SU-DHL-6 (cell line): ENCODE results near the gene FERMT3.

Experiments used
- EZH2phosphoT487 ChIP-seq: fragments of 200-600 bp; sonication (generic), shearing (Covaris generic); conservative IDR thresholded peaks from 2 replicates; pipeline ENCODE4 v1.6.1; 2018; ENCODE audit warnings: mild to moderate bottlenecking, antibody characterized with exemption, low read length, moderate library complexity, mixed read lengths
- TF ChIP-seq, protein P1 (sequence below): fragments of 200-600 bp; sonication (generic); IDR thresholded peaks from one replicate; pipeline ENCODE4 v1.5.1; 2017; ENCODE audit warnings: antibody characterized with exemption, mild to moderate bottlenecking, low read length, moderate library complexity; ENCODE audit not compliant: insufficient read depth, poor library complexity, severe bottlenecking

DNA sequence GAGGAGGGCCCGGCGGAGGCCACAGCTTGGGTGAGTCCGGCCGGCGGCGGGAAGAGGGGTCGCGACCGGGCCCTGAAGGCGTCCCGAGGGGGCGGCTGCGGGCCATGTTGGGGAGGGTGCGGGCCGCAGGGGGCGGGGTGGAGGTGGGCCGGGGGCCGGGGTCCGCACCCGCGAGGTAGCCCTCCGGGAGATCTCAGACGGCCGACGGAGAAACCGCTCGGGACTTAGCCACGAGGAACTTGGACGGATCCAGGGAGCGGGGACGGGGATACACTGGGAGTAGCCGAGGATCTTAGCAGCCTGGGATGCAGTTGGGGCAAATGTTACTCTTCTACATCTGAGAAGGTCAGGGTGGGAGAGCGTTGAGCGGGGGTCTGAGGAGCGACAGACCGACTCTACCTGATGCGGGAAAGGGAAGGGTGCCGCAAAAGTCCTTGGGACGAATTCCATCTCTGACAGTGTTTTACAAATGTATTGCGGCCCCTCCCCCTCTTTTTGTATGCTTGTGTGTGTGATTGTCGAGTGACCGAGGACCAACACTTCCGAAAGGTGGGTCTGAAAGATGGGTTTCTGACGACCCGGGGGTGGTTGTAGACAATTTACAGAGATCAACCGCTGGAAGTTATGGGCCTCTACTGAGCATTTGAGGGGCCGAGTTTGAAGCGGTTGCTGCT, 19.9 kb upstream of the FERMT3 start:
- TF ChIP-seq, protein P1, sequence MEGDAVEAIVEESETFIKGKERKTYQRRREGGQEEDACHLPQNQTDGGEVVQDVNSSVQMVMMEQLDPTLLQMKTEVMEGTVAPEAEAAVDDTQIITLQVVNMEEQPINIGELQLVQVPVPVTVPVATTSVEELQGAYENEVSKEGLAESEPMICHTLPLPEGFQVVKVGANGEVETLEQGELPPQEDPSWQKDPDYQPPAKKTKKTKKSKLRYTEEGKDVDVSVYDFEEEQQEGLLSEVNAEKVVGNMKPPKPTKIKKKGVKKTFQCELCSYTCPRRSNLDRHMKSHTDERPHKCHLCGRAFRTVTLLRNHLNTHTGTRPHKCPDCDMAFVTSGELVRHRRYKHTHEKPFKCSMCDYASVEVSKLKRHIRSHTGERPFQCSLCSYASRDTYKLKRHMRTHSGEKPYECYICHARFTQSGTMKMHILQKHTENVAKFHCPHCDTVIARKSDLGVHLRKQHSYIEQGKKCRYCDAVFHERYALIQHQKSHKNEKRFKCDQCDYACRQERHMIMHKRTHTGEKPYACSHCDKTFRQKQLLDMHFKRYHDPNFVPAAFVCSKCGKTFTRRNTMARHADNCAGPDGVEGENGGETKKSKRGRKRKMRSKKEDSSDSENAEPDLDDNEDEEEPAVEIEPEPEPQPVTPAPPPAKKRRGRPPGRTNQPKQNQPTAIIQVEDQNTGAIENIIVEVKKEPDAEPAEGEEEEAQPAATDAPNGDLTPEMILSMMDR, result no peak
- TF ChIP-seq EZH2phosphoT487, result no peak
